Measurements from ENCODE around the gene SCARF1.
A peak's percentile ranks its signal among the peaks of the same experiment; 100 is the strongest.

Gene SCARF1

DNA sequence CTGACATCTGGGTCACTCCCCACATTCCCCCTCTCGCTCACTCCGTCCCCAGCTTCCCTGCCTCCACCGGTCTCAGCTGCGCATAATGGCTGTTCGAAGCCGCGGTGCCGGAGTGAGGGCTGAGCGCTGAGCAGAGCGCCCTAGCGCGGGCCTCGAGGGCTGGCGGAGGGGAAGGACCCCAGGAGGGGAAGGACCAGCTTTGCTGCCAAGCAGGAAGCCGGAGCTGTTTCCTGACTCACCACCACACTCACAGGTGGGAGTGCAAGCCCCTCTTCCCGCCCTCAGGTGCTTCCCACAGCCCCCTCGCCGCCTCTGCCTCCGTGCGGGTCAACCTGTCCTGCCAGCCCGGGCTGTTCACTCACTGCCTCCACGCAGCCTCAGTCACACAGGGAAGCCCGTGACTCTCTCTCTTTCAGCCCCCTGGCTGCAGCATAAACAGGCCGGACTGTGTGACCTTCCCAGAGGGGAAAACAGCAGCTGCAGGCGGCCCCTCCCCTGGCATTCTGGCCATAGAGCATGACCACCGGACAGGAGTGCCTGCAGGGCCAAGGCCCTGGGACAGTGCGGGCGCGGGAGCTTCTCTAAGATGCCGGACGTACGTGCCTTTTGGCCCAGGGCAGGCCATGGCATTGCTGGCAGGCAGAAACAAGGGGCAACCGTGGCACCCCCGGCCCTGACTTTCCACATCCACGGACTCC, 40.6 kb downstream of the SCARF1 start:
- no peak for DNase-seq

GRCh38 chr17:1601571-1601970, 44.0 kb downstream of the SCARF1 start:
- DNase-seq, result no peak

GRCh38 chr17:1598399-1599095, 47.0 kb downstream of the SCARF1 start:
- no peak for DNase-seq

DNA sequence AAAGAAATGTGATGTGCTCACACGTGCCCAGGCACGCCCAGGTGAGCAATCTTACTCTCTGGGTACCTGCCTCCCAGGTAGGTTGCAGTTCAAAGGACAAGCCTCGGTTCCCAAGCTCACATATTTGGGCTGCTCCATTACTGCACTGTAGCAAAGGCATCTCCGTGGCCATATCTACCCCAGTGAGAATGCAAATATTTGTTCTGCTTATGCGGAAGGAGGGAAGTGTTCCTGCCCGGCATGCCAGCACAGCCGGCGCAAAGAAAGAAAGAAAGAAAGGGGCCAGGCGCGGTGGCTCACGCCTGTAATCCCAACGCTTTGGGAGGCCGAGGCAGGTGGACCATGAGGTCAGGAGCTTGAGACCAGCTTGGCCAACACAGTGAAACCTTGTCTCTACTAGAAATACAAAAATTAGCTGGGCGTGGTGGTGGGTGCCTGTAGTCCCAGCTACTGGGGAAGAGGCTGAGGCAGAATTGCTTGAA, 47.6 kb downstream of the SCARF1 start:
- DNase-seq, result no peak

DNA sequence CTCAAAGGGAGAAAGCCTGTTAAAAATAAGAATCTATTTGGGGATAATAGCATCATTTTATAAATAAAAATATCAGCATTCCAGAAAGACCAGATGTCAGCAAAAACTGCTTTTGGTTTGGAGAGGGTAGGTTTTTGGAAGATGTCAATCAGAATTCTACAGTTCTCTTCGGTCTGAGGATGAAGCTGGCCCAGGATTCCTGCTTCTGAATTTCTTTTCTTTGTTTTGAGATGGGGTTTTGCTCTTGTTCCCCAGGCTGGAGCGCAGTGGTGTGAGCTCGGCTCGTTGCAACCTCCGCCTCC, 52.0 kb downstream of the SCARF1 start:
- no peak for DNase-seq

- peak in 1 of 51 donors; percentile 14 for DNase-seq
Measured at GRCh38 chr17:1592751-1593629, 52.5 kb downstream of the SCARF1 start.

- DNase-seq, result no peak
Measured at GRCh38 chr17:1591474-1592090, 54.0 kb downstream of the SCARF1 start.

DNA sequence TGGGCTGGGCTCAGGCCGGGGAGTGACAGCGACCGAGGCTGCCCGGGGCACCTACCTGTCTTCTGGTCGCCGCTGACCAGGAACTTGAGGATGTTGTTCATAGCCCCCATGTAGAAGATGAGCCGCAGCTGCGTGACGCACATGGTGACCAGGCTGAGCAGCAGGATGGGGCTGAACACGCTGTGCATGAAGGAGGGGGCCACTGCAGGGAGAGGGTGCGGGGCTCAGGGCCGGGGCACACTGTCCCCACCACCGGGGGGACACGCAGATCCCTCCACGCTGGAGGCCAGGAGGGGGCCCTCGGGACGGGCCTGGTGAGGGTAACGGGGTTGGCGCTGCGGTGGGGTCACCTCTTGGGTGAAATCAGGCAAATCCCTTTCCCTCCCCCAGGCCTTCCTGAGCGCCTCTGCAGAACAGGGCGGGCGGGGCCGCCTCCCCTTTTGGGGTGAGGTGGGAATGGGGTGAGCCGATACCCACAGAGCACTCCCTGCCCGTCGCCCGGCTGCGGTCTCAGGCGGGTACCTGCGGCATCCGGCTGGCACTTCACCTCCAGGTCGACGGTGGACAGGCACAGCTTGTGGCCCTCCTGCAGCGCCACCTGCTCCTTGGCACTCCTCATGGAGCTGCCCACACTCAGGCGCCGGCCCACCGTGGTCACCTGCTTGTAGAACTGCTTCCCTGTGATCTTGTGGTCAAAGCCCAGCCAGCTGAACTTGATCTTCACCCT, 54.6 kb downstream of the SCARF1 start:
- peak in 1 of 51 donors; percentile 64 for DNase-seq

DNA sequence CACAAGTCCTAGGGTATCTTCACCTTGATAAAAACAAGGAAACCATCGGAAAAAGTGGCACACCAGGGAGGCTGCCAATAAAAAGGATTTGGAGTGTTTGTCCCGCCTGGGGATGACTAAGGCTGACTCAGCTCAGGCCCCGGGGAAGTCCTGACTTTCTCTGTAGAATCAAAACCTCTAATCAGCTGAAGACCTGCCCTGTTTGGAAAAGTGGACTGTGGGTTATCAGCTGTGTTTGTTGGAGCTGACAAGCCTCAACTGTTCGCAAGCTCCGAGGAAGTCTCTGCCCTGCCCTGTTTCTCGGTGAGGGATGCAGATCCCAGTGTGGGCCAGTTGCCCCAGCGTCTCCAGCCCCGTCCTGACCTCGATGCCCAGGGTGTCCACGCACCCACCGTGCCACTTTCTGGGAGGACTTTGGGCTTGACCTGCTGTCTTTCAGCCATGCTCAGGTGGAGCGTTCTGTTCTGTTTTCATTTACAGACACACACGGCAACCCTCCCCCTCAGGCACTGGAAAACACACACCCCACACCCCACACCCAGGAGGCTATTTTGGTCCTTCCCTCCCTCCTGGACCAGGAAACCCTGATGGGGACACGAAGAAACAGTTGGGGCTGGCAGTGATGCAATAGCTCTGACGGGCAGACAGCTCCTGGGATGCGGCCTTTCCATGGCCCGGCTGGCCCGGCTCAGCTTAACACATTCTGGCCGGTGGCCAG, 55.3 kb downstream of the SCARF1 start:
- peak in 8 of 51 donors; percentile 8 to 64 (median 16) for DNase-seq

- DNase-seq, result no peak
Measured at GRCh38 chr17:1588821-1589585, 56.5 kb downstream of the SCARF1 start.

GRCh38 chr17:1584167-1584566, 61.4 kb downstream of the SCARF1 start:
- no peak for DNase-seq
